H1 (cell line): ENCODE results near the gene ADAMTS17. TPM values are rescaled to one million over a fixed set of nuclear protein-coding genes. Genes with fewer than 3 reads are reported as not detected.

Source experiments
- CTCF ChIA-PET: fragments of 300-600 bp; sonication (Branson Sonifier 250); formaldehyde crosslinking; loops from one replicate; lab custom pipeline; 2021; ENCODE audit not compliant: partially characterized antibody; lab: Charles Lee
- POLR2A ChIA-PET: fragments of 300-600 bp; sonication (Branson Sonifier 250); formaldehyde crosslinking; loops from one replicate; lab custom pipeline; 2021; ENCODE audit warnings: inconsistent platforms; ENCODE audit not compliant: partially characterized antibody; lab: Charles Lee
- DNase-seq, 2 experiments: peaks; one replicate each; pipeline versions ENCODE4 v3.0.0 to v3.0.0-alpha.2; 2010 to 2022; ENCODE audit warnings: low spot score in 2 of 2, low read depth in 1 of 2, mixed read lengths in 1 of 2
- FAIRE-seq: peaks from 2 replicates; lab custom pipeline; 2011; peaks lifted over from hg19 to GRCh38; lab: Jason Lieb, UNC
- H2AFZ ChIP-seq: 2 replicates; pipeline ENCODE4 v1.8.1; 2012; ENCODE audit warnings: low read length, inconsistent platforms
- H2AK5ac ChIP-seq: 2 replicates; pipeline ENCODE4 v1.6.1; 2013; ENCODE audit warnings: low read depth, low read length
- H2BK120ac ChIP-seq: replicated peaks from 2 replicates; pipeline ENCODE3; 2013; ENCODE audit warnings: low read depth, low read length, inconsistent platforms
- H2BK12ac ChIP-seq: 2 replicates; pipeline ENCODE4 v1.6.1; 2013; ENCODE audit warnings: low read depth, low read length
- H2BK15ac ChIP-seq: 2 replicates; pipeline ENCODE4 v1.6.1; 2013; ENCODE audit warnings: low read length
- H2BK20ac ChIP-seq: 2 replicates; pipeline ENCODE4 v1.6.1; 2013; ENCODE audit warnings: low read length
- H2BK5ac ChIP-seq: 2 replicates; pipeline ENCODE4 v1.6.1; 2013; ENCODE audit warnings: low read depth, low read length
- H3K14ac ChIP-seq: 2 replicates; pipeline ENCODE4 v1.6.1; 2013; ENCODE audit warnings: inconsistent platforms; ENCODE audit not compliant: insufficient read length
- H3K18ac ChIP-seq: 2 replicates; pipeline ENCODE4 v1.6.1; 2013; ENCODE audit warnings: low read length; ENCODE audit errors: extremely low read depth
- H3K23ac ChIP-seq: 2 replicates; pipeline ENCODE4 v1.6.1; 2013; ENCODE audit warnings: inconsistent platforms; ENCODE audit not compliant: insufficient read length
- H3K23me2 ChIP-seq: 2 replicates; pipeline ENCODE4 v1.6.1; 2013; ENCODE audit warnings: low read depth, low read length
- H3K27ac ChIP-seq: 2 replicates; pipeline ENCODE4 v1.6.1; 2011; ENCODE audit warnings: low read depth, low read length, inconsistent platforms
- H3K27me3 ChIP-seq, 4 experiments: replicated peaks in 1 of 4; 1 replicate in 1 of 4; 2 replicates in 3 of 4; pipeline versions ENCODE4 v1.6.1 to v1.8.1; 2011 to 2013; ENCODE audit warnings: low read length in 3 of 4, mild to moderate bottlenecking in 3 of 4, inconsistent platforms in 2 of 4, mixed read lengths in 2 of 4, moderate library complexity in 1 of 4; ENCODE audit not compliant: control insufficient read depth in 3 of 4, insufficient read depth in 3 of 4; ENCODE audit errors: extremely low read depth in 1 of 4
- H3K36me3 ChIP-seq, 4 experiments: 2 replicates each; pipeline versions ENCODE4 v1.6.1 to v1.8.1; 2011 to 2013; ENCODE audit warnings: mild to moderate bottlenecking in 4 of 4, low read length in 3 of 4, moderate library complexity in 2 of 4, control low read depth in 1 of 4, inconsistent platforms in 1 of 4; ENCODE audit not compliant: insufficient read depth in 4 of 4, control insufficient read depth in 2 of 4
- H3K4ac ChIP-seq: replicated peaks from 2 replicates; pipeline ENCODE3; 2013; ENCODE audit warnings: low read length, low read depth, mixed read lengths, inconsistent platforms; ENCODE audit not compliant: insufficient read length
- H3K4me1 ChIP-seq, 4 experiments: replicated peaks in 1 of 4; 1 replicate in 1 of 4; 2 replicates in 3 of 4; pipeline versions ENCODE4 v1.6.1 to v1.8.1; 2011 to 2013; ENCODE audit warnings: low read length in 3 of 4, inconsistent platforms in 2 of 4, mixed read lengths in 1 of 4; ENCODE audit not compliant: insufficient read depth in 4 of 4, control insufficient read depth in 3 of 4
- H3K4me2 ChIP-seq, 2 experiments: 2 replicates each; pipeline versions ENCODE4 v1.6.1 to v1.8.1; 2011 to 2013; ENCODE audit warnings: low read depth in 2 of 2, low read length in 2 of 2, control low read depth in 1 of 2, inconsistent platforms in 1 of 2, mild to moderate bottlenecking in 1 of 2; ENCODE audit not compliant: insufficient read depth in 1 of 2
- H3K4me3 ChIP-seq, 4 experiments: fragments of 200-600, 300-600 bp in 1 of 4; sonication (generic), shearing (Covaris generic), sonication (Bioruptor Twin) in 1 of 4; 2 replicates each; pipeline versions ENCODE4 v1.5.1 to v1.8.1; 2011 to 2016; ENCODE audit warnings: low read length in 4 of 4, low read depth in 3 of 4, control low read depth in 2 of 4, inconsistent platforms in 2 of 4, mild to moderate bottlenecking in 2 of 4, mixed read lengths in 1 of 4, moderate library complexity in 1 of 4; ENCODE audit not compliant: insufficient read depth in 2 of 4; ENCODE audit errors: extremely low read depth in 1 of 4
- H3K56ac ChIP-seq: replicated peaks from 2 replicates; pipeline ENCODE3; 2013; ENCODE audit warnings: low read depth, mild to moderate bottlenecking, mixed read lengths, low read length, inconsistent platforms; ENCODE audit not compliant: insufficient read length
- H3K79me1 ChIP-seq: 2 replicates; pipeline ENCODE4 v1.6.1; 2013; ENCODE audit warnings: low read depth, low read length, control low read depth
- H3K79me2 ChIP-seq, 2 experiments: 2 replicates each; pipeline versions ENCODE4 v1.6.1 to v1.8.1; 2012 to 2013; ENCODE audit warnings: low read length in 2 of 2, mild to moderate bottlenecking in 2 of 2, inconsistent platforms in 1 of 2; ENCODE audit not compliant: insufficient read depth in 2 of 2, control insufficient read depth in 1 of 2
- H3K9ac ChIP-seq, 4 experiments: replicated peaks in 1 of 4; 1 replicate in 1 of 4; 2 replicates in 3 of 4; pipeline versions ENCODE4 v1.6.1 to v1.8.1; 2011 to 2013; ENCODE audit warnings: low read depth in 3 of 4, low read length in 3 of 4, control low read depth in 2 of 4, mild to moderate bottlenecking in 2 of 4, moderate library complexity in 2 of 4, inconsistent platforms in 1 of 4; ENCODE audit errors: extremely low read depth in 1 of 4
- H3K9me3 ChIP-seq, 2 experiments: 2 replicates each; pipeline versions ENCODE4 v1.6.1 to v1.8.1; 2012 to 2013; ENCODE audit warnings: mild to moderate bottlenecking in 2 of 2, moderate library complexity in 2 of 2, control low read depth in 1 of 2, inconsistent platforms in 1 of 2, low read depth in 1 of 2, low read length in 1 of 2, mixed read lengths in 1 of 2; ENCODE audit not compliant: insufficient read depth in 2 of 2
- H4K20me1 ChIP-seq, 2 experiments: replicated peaks in 1 of 2; 2 replicates each; pipeline versions ENCODE3 to v1.8.1; 2011 to 2013; ENCODE audit warnings: inconsistent platforms in 2 of 2, low read length in 2 of 2, mild to moderate bottlenecking in 1 of 2; ENCODE audit not compliant: insufficient read depth in 2 of 2, control insufficient read depth in 1 of 2
- H4K5ac ChIP-seq: 2 replicates; pipeline ENCODE4 v1.6.1; 2013; ENCODE audit warnings: low read length, low read depth, mixed read lengths, inconsistent platforms; ENCODE audit not compliant: insufficient read length
- H4K8ac ChIP-seq: 2 replicates; pipeline ENCODE4 v1.8.0; 2013; ENCODE audit warnings: mild to moderate bottlenecking, moderate library complexity, low read length, inconsistent platforms; ENCODE audit not compliant: insufficient read depth; ENCODE audit errors: extremely low read depth
- H4K91ac ChIP-seq: replicated peaks from 2 replicates; pipeline ENCODE3; 2013; ENCODE audit warnings: low read length, mixed read lengths, inconsistent platforms; ENCODE audit not compliant: insufficient read length
- ASH2L ChIP-seq: fragments of 200-600, 300-600 bp; sonication (generic); IDR thresholded peaks from one replicate; pipeline ENCODE4 v1.7.1; 2017; ENCODE audit warnings: low read length
- CREB1 ChIP-seq: IDR thresholded peaks from 2 replicates; pipeline ENCODE4 v1.6.1; 2012; ENCODE audit warnings: inconsistent platforms
- EZH2 ChIP-seq: fragments of 200-600 bp; sonication (generic); IDR thresholded peaks from 2 replicates; pipeline ENCODE4 v1.7.1; 2012; ENCODE audit warnings: low read depth, mild to moderate bottlenecking, moderate library complexity, low read length, inconsistent platforms; ENCODE audit not compliant: severe bottlenecking
- HDAC6 ChIP-seq: IDR thresholded peaks from one replicate; pipeline ENCODE4 v1.7.1; 2012; ENCODE audit warnings: low read depth, mild to moderate bottlenecking, inconsistent platforms, low read length, moderate library complexity
- POU5F1 ChIP-seq: IDR thresholded peaks from 2 replicates; pipeline ENCODE4 v1.6.1; 2011; ENCODE audit warnings: low read depth, mild to moderate bottlenecking, low read length, moderate library complexity
- RXRA ChIP-seq: IDR thresholded peaks from 2 replicates; pipeline ENCODE4 v1.6.1; 2011; ENCODE audit warnings: low read depth, mild to moderate bottlenecking, low read length, moderate library complexity; ENCODE audit not compliant: insufficient read depth
- SAP30 ChIP-seq: fragments of 300-600 bp; sonication (generic); IDR thresholded peaks from 2 replicates; pipeline ENCODE4 v1.7.1; 2012; ENCODE audit warnings: low read length, moderate library complexity, mild to moderate bottlenecking, inconsistent platforms; ENCODE audit not compliant: insufficient read depth, insufficient replicate concordance
- SIN3A ChIP-seq, 2 experiments: IDR thresholded peaks in 1 of 2; conservative IDR thresholded peaks in 1 of 2; 2 replicates each; pipeline ENCODE4 v1.6.1; 2011 to 2012; ENCODE audit warnings: low read length in 2 of 2, improper control_type of control experiment in 1 of 2, low read depth in 1 of 2, mild to moderate bottlenecking in 1 of 2
- ZNF274 ChIP-seq: IDR thresholded peaks from 2 replicates; pipeline ENCODE4 v1.7.0; 2012; ENCODE audit warnings: low read length, borderline replicate concordance; ENCODE audit errors: extremely low read depth
- WGBS, 2 experiments: shearing (Covaris generic) in 1 of 2; methylation state at CpG; one replicate each; pipeline versions ENCODE4 v1.1.6 to v1.1.7; 2013 to 2015; ENCODE audit warnings: low lambda C conversion rate in 2 of 2, mixed read lengths in 2 of 2, inconsistent platforms in 1 of 2, low coverage in 1 of 2, missing lambda C conversion rate in 1 of 2; ENCODE audit not compliant: insufficient replicate concordance in 2 of 2, insufficient coverage in 1 of 2, insufficient read length in 1 of 2; ENCODE audit errors: extremely low coverage in 1 of 2, missing lambda C conversion rate in 1 of 2; 5-methylcytosine and 5-hydroxymethylcytosine counted together
- polyA plus RNA-seq, 7 experiments: library from polyadenylated mRNA; depleted of rRNA in 3 of 7; stranded (reverse) in 5 of 7; unstranded in 2 of 7; fragments of >200 nt in 5 of 7; fragments of 200-250 nt in 2 of 7; gene quantifications; 1 replicate in 5 of 7; 2 replicates in 1 of 7; 4 replicates in 1 of 7; pipeline versions ENCODE4 v1.2.1 to v1.2.3, GENCODE V29; 2011 to 2013; ENCODE audit warnings: missing spikeins in 2 of 7, mixed read lengths in 2 of 7
- total RNA-seq: library from RNA; stranded (reverse); fragmentation: NEBNext Ultra II Directional; extraction: Animal tissue kit (Norgen Biotek cat#: 25700); gene quantifications from 2 replicates; pipeline ENCODE4 v1.2.1, GENCODE V29; 2021
- TF ChIP-seq, protein P1 (sequence below): IDR thresholded peaks from 2 replicates; pipeline ENCODE4 v1.6.1; 2012; ENCODE audit warnings: inconsistent platforms
- TF ChIP-seq, protein P2 (sequence below), 3 experiments: IDR thresholded peaks; 1 replicate in 2 of 3; 2 replicates in 1 of 3; pipeline versions ENCODE4 v1.5.1 to v1.6.1; 2011; ENCODE audit warnings: low read length in 3 of 3, mild to moderate bottlenecking in 3 of 3, inconsistent platforms in 2 of 3, low read depth in 1 of 3, moderate library complexity in 1 of 3; ENCODE audit not compliant: insufficient read depth in 1 of 3; ENCODE audit errors: control extremely low read depth in 1 of 3

ADAMTS17 gene
- total and polyA plus RNA-seq, 2 of the 8 experiments (the other 6 are each of a cell fraction or from before 2014, with no cell fraction given): 0.51 to 1.7 TPM

DNA sequence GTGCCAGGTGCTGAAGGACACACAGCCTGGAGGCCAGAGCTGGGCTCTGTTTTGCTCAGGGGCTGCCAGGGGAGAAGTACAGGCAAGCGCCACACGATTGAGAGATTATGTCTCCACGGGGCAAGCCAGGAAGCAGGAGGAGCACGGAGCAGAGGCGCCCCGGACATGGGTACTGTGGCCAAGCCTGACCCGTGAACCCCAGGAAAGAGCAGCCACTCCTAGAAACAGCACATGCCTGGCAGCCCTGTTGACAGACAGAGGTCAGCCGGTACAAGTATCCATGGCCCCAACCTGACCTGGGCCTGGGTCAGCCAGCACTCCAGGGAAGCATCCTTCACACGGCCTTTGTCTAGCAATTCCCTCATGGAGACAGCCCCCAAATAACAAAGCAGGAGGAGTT lies 89.4 kb downstream of the ADAMTS17 start:
- Histone ChIP-seq H2AFZ (no peak overlapping the region), H3K14ac (no peak overlapping the region), H3K4me2 (no peak overlapping the region), H3K79me1 (no peaks in the 10 kb centered on the region), H3K23ac (no peak overlapping the region), H2AK5ac (no peak overlapping the region), H4K5ac (no peak overlapping the region), H3K27me3 (no peaks in the 10 kb centered on the region), H3K4me1 (no peaks in the 10 kb centered on the region; a peak in 2 of 7 replicates), H4K91ac (no peak overlapping the region), H2BK5ac (no peak overlapping the region), H3K18ac (no peak overlapping the region), H2BK120ac (no peak overlapping the region), H3K9me3 (no peaks in the 10 kb centered on the region; a peak in 1 of 4 replicates), H3K4me3 (no peak overlapping the region), H3K79me2 (no peaks in the 10 kb centered on the region), H3K36me3 (no peaks in the 10 kb centered on the region), H4K20me1 (no peaks in the 10 kb centered on the region), H3K9ac (no peak overlapping the region), H3K4ac (no peak overlapping the region), H3K56ac (no peak overlapping the region), H3K27ac (no peak overlapping the region), H2BK20ac (no peak overlapping the region), H4K8ac (no peak overlapping the region), H2BK12ac (no peak overlapping the region), H2BK15ac (no peak overlapping the region), H3K23me2 (no peaks in the 10 kb centered on the region)
- DNase-seq (no peak), FAIRE-seq (no peak)
- ChIA-PET POLR2A (no interaction called here), CTCF (interaction anchor here (0.9 to 1.5 kb wide), 5 partner anchors 83 to 299 kb away, joined by 3 to 4 read pairs (median 3); no protein-coding TSS in a partner anchor)
- 98% methylated on average over 9 of the region's 9 CpGs; no CpG with 5 or more reads in 1 of the 2 experiments for WGBS, 2 experiments
- TF ChIP-seq EZH2 (no peak), POU5F1 (no peak), SIN3A (conservative IDR thresholded peaks at IDR 0.05 in 1 of 2, IDR thresholded peaks at IDR 0.05 in 1 of 2; ENCODE audit: low read depth in 1 of 2, low read length in 2 of 2) (no peak), SAP30 (no peak), ZNF274 (no peak), RXRA (no peak), ASH2L (no peak), HDAC6 (no peak), CREB1 (no peak)
- TF ChIP-seq, protein P1, sequence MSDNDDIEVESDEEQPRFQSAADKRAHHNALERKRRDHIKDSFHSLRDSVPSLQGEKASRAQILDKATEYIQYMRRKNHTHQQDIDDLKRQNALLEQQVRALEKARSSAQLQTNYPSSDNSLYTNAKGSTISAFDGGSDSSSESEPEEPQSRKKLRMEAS: no peak
- TF ChIP-seq, protein P2, sequence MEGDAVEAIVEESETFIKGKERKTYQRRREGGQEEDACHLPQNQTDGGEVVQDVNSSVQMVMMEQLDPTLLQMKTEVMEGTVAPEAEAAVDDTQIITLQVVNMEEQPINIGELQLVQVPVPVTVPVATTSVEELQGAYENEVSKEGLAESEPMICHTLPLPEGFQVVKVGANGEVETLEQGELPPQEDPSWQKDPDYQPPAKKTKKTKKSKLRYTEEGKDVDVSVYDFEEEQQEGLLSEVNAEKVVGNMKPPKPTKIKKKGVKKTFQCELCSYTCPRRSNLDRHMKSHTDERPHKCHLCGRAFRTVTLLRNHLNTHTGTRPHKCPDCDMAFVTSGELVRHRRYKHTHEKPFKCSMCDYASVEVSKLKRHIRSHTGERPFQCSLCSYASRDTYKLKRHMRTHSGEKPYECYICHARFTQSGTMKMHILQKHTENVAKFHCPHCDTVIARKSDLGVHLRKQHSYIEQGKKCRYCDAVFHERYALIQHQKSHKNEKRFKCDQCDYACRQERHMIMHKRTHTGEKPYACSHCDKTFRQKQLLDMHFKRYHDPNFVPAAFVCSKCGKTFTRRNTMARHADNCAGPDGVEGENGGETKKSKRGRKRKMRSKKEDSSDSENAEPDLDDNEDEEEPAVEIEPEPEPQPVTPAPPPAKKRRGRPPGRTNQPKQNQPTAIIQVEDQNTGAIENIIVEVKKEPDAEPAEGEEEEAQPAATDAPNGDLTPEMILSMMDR (IDR thresholded peaks at IDR 0.05; ENCODE audit: control extremely low read depth in 1 of 3, insufficient read depth in 1 of 3, low read depth in 1 of 3, low read length in 3 of 3): no peak
